IPS-15b (cell line): ENCODE data around the gene KLHL22.
A peak's percentile ranks its signal among the peaks of the same experiment; 100 is the strongest.

Experiments used
- H3K27me3 ChIP-seq: one replicate; pipeline ENCODE4 v1.6.1; 2013; ENCODE audit warnings: low read length; ENCODE audit not compliant: control insufficient read depth, insufficient read depth
- H3K36me3 ChIP-seq: one replicate; pipeline ENCODE4 v1.6.1; 2013; ENCODE audit warnings: low read length; ENCODE audit not compliant: control insufficient read depth, insufficient read depth
- H3K4me1 ChIP-seq: one replicate; pipeline ENCODE4 v1.6.1; 2013; ENCODE audit warnings: mild to moderate bottlenecking, low read length; ENCODE audit not compliant: control insufficient read depth, insufficient read depth
- H3K4me3 ChIP-seq: one replicate; pipeline ENCODE4 v1.5.1; 2013; ENCODE audit warnings: low read depth, low read length
- H3K9ac ChIP-seq: one replicate; pipeline ENCODE4 v1.6.1; 2013; ENCODE audit warnings: low read depth, mild to moderate bottlenecking, low read length
- H3K9me3 ChIP-seq: one replicate; pipeline ENCODE4 v1.6.1; 2013; ENCODE audit warnings: mild to moderate bottlenecking, low read length; ENCODE audit not compliant: control insufficient read depth, insufficient read depth

Gene KLHL22

DNA sequence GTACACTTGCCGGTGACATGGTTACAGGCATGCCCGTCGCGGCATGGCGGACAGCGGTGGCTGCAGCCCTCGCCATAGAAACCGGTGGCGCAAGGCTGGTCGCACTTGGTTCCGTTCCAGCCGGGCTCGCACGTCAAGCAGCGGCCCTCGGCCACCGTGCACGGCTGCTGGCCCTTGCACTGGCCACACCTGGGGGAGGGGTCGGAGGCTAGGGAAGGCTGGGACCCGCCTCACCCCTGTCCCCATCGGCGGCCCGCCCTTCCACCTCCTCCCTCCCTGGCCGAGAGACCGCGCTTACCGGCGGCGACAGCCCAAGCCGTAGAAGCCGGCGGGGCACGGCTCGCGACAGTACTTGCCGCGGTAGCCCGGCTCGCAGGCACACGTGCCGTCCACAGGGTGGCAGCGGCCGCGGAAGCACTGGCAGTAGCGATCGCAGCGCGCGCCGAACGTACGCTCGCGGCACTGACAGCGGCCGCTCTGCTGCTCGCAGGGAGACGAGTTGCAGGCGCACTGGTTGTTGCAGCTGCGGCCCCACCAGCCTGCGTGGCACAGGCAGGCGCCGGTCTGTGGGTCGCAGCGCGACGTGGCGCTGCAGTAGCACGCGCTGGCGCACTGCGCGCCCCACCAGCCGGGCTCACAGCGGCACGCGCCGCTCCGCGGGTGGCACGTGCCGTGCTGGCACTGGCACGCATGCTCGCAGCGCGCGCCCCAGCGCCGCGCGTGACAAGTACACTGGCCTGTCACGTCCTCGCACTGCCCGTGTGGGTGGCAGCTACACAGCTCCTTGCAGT, 64.7 kb downstream of the KLHL22 start:
- Histone ChIP-seq H3K27me3 (peaks cover 75% of the 10 kb centered on the region), H3K9me3 (no peaks in the 10 kb centered on the region), H3K4me1 (no peaks in the 10 kb centered on the region), H3K36me3 (peaks cover 3% of the 10 kb centered on the region), H3K4me3 (peak overlapping the region; percentile 67), H3K9ac (no peak overlapping the region)

DNA sequence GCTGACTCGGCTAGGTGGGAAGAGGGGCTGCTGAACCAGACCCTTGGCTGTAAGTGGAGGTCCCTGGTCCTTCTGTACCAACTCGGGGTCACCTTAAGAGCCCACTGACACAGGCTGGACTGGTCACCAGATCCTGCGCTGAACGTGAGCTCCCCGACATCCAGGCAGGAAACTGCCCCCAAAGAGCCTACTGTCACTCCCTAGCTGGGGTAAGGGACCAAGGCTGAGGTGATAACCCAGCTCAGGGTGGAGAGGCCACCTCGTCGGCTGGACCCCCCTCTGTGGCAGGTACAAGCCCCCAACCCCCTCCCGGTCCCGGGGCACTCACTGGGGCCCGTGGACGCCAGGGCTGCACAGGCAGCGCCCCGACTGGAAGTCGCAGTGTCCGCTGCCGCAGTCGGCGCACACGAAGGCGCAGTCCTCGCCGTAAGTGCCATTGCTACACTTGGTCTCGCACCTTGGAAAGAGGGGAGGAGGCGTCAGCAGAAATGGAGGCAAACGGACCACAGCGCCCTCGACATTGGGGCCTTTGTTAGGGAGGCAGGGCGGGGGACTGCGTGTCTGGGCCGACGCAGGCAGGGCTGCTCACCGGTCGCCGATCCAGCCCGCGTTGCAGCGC, 65.4 kb downstream of the KLHL22 start:
- peaks cover 68% of the 10 kb centered on the region for H3K27me3 ChIP-seq
- H3K4me1 ChIP-seq = no peaks in the 10 kb centered on the region
- H3K9ac ChIP-seq = no peak overlapping the region
- peak overlapping the region; percentile 67 for H3K4me3 ChIP-seq
- peaks cover 3% of the 10 kb centered on the region for H3K36me3 ChIP-seq
- no peaks in the 10 kb centered on the region for H3K9me3 ChIP-seq

GRCh38 chr22:20429254-20430100, 66.1 kb downstream of the KLHL22 start:
- peaks cover 61% of the 10 kb centered on the region for H3K27me3 ChIP-seq
- H3K9ac ChIP-seq = no peak overlapping the region
- no peaks in the 10 kb centered on the region for H3K4me1 ChIP-seq
- peaks cover 3% of the 10 kb centered on the region for H3K36me3 ChIP-seq
- H3K9me3 ChIP-seq = no peaks in the 10 kb centered on the region
- H3K4me3 ChIP-seq = peak overlapping the region; percentile 67

DNA sequence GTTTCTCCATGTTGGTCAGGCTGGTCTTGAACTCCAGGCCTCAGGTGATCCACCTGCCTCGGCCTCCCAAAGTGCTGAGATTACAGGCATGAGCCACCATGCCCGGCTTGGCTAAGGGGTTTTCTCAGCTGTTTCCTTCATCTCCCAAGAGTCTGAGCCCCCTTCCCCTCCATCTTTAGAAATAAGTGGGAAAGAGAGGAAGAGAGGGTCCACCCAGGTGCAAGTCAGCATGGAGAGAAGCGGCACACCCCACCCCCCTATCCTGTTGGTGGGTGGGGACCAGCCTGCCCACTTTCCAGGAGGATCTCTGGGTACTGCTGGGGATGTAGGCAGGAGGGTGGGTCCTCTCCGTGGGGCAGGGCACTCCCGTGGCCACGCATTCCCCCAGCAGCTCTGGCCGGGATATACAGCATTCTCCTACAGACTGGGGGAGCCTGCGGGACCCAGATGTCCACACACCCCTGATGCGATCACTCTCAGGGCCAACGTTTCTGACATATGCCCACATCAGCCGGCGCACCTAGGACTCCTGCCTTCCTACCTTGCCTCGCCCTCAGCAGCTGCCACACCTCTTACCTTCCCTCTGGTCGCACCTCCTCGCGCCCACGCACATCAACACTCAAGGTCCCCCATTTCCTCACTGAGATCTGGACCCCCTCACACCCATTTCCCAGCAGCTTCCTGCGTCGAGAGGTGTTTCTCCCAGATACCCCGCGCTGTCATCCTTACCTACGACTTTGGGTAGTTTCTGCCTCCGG, 66.9 kb downstream of the KLHL22 start:
- Histone ChIP-seq H3K4me3 (peak overlapping the region; percentile 52), H3K27me3 (peaks cover 53% of the 10 kb centered on the region), H3K9me3 (no peaks in the 10 kb centered on the region), H3K36me3 (peaks cover 3% of the 10 kb centered on the region), H3K4me1 (no peaks in the 10 kb centered on the region), H3K9ac (no peak overlapping the region)

- H3K36me3 ChIP-seq = peaks cover 3% of the 10 kb centered on the region
- H3K27me3 ChIP-seq = peaks cover 46% of the 10 kb centered on the region
- H3K4me3 ChIP-seq = no peak overlapping the region
- no peak overlapping the region for H3K9ac ChIP-seq
- no peaks in the 10 kb centered on the region for H3K9me3 ChIP-seq
- H3K4me1 ChIP-seq = no peaks in the 10 kb centered on the region
Measured at GRCh38 chr22:20427945-20428417, 67.6 kb downstream of the KLHL22 start.

DNA sequence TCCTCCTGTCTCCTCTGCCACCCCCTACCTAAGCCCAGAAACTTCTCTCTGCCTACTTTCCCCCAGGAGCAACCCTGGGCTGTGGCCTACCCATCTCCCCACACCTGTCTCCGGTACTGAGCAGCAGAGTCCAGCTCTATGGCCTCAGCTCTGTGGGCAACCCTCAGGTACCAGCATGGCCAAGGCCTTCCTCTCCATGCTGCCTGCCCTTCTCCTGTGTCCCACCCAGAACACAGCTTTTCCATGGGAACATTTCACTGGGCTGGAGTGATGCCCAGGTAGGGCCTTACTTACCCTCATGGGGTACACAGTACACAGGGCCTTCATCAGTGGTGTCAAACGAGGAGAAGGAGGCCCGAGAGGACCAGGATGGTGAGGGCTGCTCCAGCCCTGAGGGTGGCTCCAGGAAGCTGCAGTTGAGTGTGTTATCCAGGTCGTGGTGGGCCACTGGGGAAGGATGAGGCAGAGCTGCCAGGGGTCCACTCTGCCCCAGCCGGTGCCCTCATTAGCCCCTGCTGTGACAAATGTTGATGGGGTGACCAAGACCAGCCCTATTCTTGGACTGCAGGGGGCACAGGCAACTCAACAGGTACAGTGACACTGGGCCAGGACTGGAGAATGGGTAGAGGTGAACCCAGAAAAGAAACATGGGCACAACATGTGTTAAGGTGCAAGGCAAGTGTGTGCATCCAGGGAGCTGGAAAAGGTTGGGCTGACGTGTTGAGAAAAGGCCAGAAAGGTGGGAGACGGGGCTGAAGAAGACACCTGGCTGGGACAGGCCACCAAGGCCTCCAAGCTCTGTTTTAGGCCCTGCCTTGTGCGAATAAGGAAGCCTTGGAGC, 68.3 kb downstream of the KLHL22 start:
- peaks cover 3% of the 10 kb centered on the region for H3K36me3 ChIP-seq
- H3K27me3 ChIP-seq = peaks cover 40% of the 10 kb centered on the region
- H3K4me1 ChIP-seq = no peaks in the 10 kb centered on the region

GRCh38 chr22:20426259-20426615, 69.4 kb downstream of the KLHL22 start:
- peaks cover 3% of the 10 kb centered on the region for H3K36me3 ChIP-seq
- H3K4me1 ChIP-seq = no peaks in the 10 kb centered on the region
- H3K9ac ChIP-seq = no peak overlapping the region
- no peak overlapping the region for H3K4me3 ChIP-seq
- peaks cover 31% of the 10 kb centered on the region for H3K27me3 ChIP-seq
- H3K9me3 ChIP-seq = no peaks in the 10 kb centered on the region

More for the DNA sequence above, 68.3 kb downstream of the KLHL22 start:
- no peak overlapping the region for H3K4me3 ChIP-seq
- H3K9me3 ChIP-seq = no peaks in the 10 kb centered on the region
- no peak overlapping the region for H3K9ac ChIP-seq

DNA sequence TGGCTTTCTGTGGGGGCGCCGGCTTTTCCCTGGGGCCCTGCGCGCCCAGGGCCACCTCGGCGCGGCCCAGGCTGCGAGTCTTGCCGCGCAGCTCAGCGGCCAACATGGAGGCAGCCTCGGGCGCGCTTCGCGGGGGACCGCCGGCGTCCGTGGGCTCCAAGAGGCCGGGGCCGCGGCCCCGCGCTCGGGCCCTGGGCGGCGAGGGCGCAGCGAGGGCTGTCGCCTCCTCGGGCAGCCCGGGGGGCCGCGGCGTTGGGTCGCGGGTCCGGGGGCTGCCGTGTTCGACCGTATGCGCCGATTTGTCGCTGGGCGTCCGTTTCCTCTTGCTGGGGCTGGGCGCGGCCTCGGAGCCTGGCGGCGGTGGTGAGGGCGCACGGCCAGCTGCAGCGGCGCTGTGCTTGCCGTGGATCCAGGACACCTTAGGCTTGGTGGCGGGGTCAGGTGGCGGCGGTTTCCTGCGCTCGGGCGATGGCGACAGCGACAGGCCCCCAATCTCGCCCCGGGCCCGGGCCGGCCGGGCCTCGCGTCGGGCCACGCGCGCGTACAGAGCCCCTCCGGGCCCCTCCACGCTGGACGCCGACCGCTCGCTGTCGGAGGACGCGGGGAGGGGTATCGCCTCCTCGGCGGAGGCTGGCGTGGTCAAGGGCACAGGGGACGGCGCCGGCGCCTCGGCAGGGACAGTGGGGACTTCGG, 69.9 kb downstream of the KLHL22 start:
- no peak overlapping the region for H3K4me3 ChIP-seq
- no peaks in the 10 kb centered on the region for H3K4me1 ChIP-seq
- peaks cover 26% of the 10 kb centered on the region for H3K27me3 ChIP-seq

GRCh38 chr22:20424932-20425565, 70.5 kb downstream of the KLHL22 start:
- H3K27me3 ChIP-seq = peaks cover 19% of the 10 kb centered on the region

More for the DNA sequence above, 69.9 kb downstream of the KLHL22 start:
- Histone ChIP-seq H3K9me3 (no peaks in the 10 kb centered on the region), H3K9ac (no peak overlapping the region), H3K36me3 (peaks cover 3% of the 10 kb centered on the region)

GRCh38 chr22:20424568-20424931, 71.0 kb downstream of the KLHL22 start:
- Histone ChIP-seq H3K4me1 (no peaks in the 10 kb centered on the region), H3K9me3 (no peaks in the 10 kb centered on the region), H3K36me3 (peaks cover 3% of the 10 kb centered on the region), H3K4me3 (no peak overlapping the region), H3K27me3 (peaks cover 14% of the 10 kb centered on the region), H3K9ac (no peak overlapping the region)

More at GRCh38 chr22:20424932-20425565, 70.5 kb downstream of the KLHL22 start:
- H3K4me3 ChIP-seq = no peak overlapping the region
- no peaks in the 10 kb centered on the region for H3K9me3 ChIP-seq
- peaks cover 3% of the 10 kb centered on the region for H3K36me3 ChIP-seq
- no peaks in the 10 kb centered on the region for H3K4me1 ChIP-seq
- H3K9ac ChIP-seq = no peak overlapping the region
